H9 (cell line): ENCODE data around the gene PPP2R3A. TPM values are rescaled to one million over a fixed set of nuclear protein-coding genes. Genes with fewer than 3 reads are reported as not detected.

Experiments
- DNase-seq: peaks from one replicate; pipeline ENCODE4 v3.0.0-alpha.2; 2017
- H2AFZ ChIP-seq: one replicate; pipeline ENCODE4 v1.6.1; 2013; ENCODE audit warnings: mild to moderate bottlenecking, low read length, control low read depth, moderate library complexity
- H2AK5ac ChIP-seq: 2 replicates; pipeline ENCODE4 v1.6.1; 2013; ENCODE audit warnings: low read length, control low read depth, mixed read lengths; ENCODE audit not compliant: insufficient read length
- H2BK120ac ChIP-seq: one replicate; pipeline ENCODE4 v1.6.1; 2013; ENCODE audit warnings: low read depth, mild to moderate bottlenecking, low read length, control low read depth, inconsistent platforms; ENCODE audit not compliant: poor library complexity, severe bottlenecking
- H2BK12ac ChIP-seq: 2 replicates; pipeline ENCODE4 v1.6.1; 2013; ENCODE audit warnings: low read length, control low read depth, mixed read lengths, low read depth; ENCODE audit not compliant: insufficient read length
- H2BK15ac ChIP-seq: 2 replicates; pipeline ENCODE4 v1.6.1; 2013; ENCODE audit warnings: low read depth, low read length, control low read depth
- H2BK20ac ChIP-seq: one replicate; pipeline ENCODE4 v1.6.1; 2013; ENCODE audit warnings: low read depth, mild to moderate bottlenecking, low read length, control low read depth, inconsistent platforms; ENCODE audit not compliant: poor library complexity, severe bottlenecking
- H2BK5ac ChIP-seq: 2 replicates; pipeline ENCODE4 v1.6.1; 2013; ENCODE audit warnings: low read length, control low read depth, mixed read lengths; ENCODE audit not compliant: insufficient read length
- H3K14ac ChIP-seq: 2 replicates; pipeline ENCODE4 v1.6.1; 2013; ENCODE audit warnings: low read length, control low read depth; ENCODE audit not compliant: insufficient read depth
- H3K18ac ChIP-seq: 2 replicates; pipeline ENCODE4 v1.6.1; 2013; ENCODE audit warnings: low read depth, mild to moderate bottlenecking, mixed read lengths, low read length, control low read depth; ENCODE audit not compliant: insufficient read length
- H3K23ac ChIP-seq: 2 replicates; pipeline ENCODE4 v1.6.1; 2013; ENCODE audit warnings: low read length, control low read depth, mixed read lengths, low read depth; ENCODE audit not compliant: insufficient read length
- H3K23me2 ChIP-seq: 2 replicates; pipeline ENCODE4 v1.6.1; 2013; ENCODE audit warnings: low read depth, mild to moderate bottlenecking, mixed read lengths, low read length, control low read depth; ENCODE audit not compliant: insufficient read length, poor library complexity, severe bottlenecking
- H3K27ac ChIP-seq: 2 replicates; pipeline ENCODE4 v1.5.1; 2013; ENCODE audit warnings: low read length, control low read depth, mixed read lengths, low read depth; ENCODE audit not compliant: insufficient read length
- H3K27me3 ChIP-seq: 2 replicates; pipeline ENCODE4 v1.6.1; 2013; ENCODE audit warnings: low read length, control low read depth, inconsistent platforms; ENCODE audit not compliant: insufficient read depth
- H3K4ac ChIP-seq: 2 replicates; pipeline ENCODE4 v1.6.1; 2013; ENCODE audit warnings: low read depth, mild to moderate bottlenecking, control low read depth, inconsistent platforms, low read length, moderate library complexity
- H3K4me1 ChIP-seq: 2 replicates; pipeline ENCODE4 v1.6.1; 2013; ENCODE audit warnings: low read length, control low read depth, inconsistent platforms; ENCODE audit not compliant: insufficient read depth
- H3K4me2 ChIP-seq: 2 replicates; pipeline ENCODE4 v1.6.1; 2013; ENCODE audit warnings: low read length, control low read depth, mixed read lengths; ENCODE audit not compliant: insufficient read length, insufficient read depth
- H3K56ac ChIP-seq: 2 replicates; pipeline ENCODE4 v1.6.1; 2013; ENCODE audit warnings: low read depth, mild to moderate bottlenecking, mixed read lengths, low read length, control low read depth; ENCODE audit not compliant: insufficient read length
- H3K79me1 ChIP-seq: 2 replicates; pipeline ENCODE4 v1.6.1; 2013; ENCODE audit warnings: low read depth, mild to moderate bottlenecking, moderate library complexity, low read length, control low read depth, inconsistent platforms; ENCODE audit not compliant: insufficient read depth, poor library complexity, severe bottlenecking
- H3K79me2 ChIP-seq: 2 replicates; pipeline ENCODE4 v1.6.1; 2013; ENCODE audit warnings: low read length, control low read depth, inconsistent platforms; ENCODE audit not compliant: insufficient read depth
- H3K9ac ChIP-seq: 2 replicates; pipeline ENCODE4 v1.6.1; 2013; ENCODE audit warnings: low read length, control low read depth, mixed read lengths; ENCODE audit not compliant: insufficient read length; ENCODE audit errors: extremely low read depth
- H3K9me3 ChIP-seq: one replicate; pipeline ENCODE4 v1.6.1; 2013; ENCODE audit warnings: low read depth, low read length, inconsistent platforms; ENCODE audit not compliant: control insufficient read depth
- H3T11ph ChIP-seq: one replicate; pipeline ENCODE4 v1.6.1; 2013; ENCODE audit warnings: mild to moderate bottlenecking, low read length, control low read depth, inconsistent platforms
- H4K20me1 ChIP-seq: one replicate; pipeline ENCODE4 v1.6.1; 2013; ENCODE audit not compliant: control insufficient read depth, insufficient read length, insufficient read depth
- H4K5ac ChIP-seq: 2 replicates; pipeline ENCODE4 v1.6.1; 2013; ENCODE audit warnings: low read depth, mild to moderate bottlenecking, mixed read lengths, low read length, control low read depth; ENCODE audit not compliant: insufficient read length
- H4K8ac ChIP-seq: replicated peaks from 2 replicates; pipeline ENCODE4 v1.6.1; 2013; ENCODE audit warnings: low read length, control low read depth, mixed read lengths, low read depth; ENCODE audit not compliant: insufficient read length
- H4K91ac ChIP-seq: 2 replicates; pipeline ENCODE4 v1.6.1; 2013; ENCODE audit warnings: low read depth, mild to moderate bottlenecking, moderate library complexity, mixed read lengths, low read length, control low read depth; ENCODE audit not compliant: insufficient read length
- H3K27ac Mint-ChIP-seq, 3 experiments: 2 replicates in 2 of 3; 3 replicates in 1 of 3; pipeline ENCODE4 v1.8.0; 2020 to 2021; ENCODE audit warnings: mixed read lengths in 3 of 3, mild to moderate bottlenecking in 1 of 3, moderate library complexity in 1 of 3
- H3K27me3 Mint-ChIP-seq: 2 replicates; pipeline ENCODE4 v1.8.0; 2021; ENCODE audit warnings: low read depth, mild to moderate bottlenecking, moderate library complexity, mixed read lengths
- H3K36me3 Mint-ChIP-seq, 3 experiments: 2 replicates in 2 of 3; 3 replicates in 1 of 3; pipeline ENCODE4 v1.8.0; 2020 to 2021; ENCODE audit warnings: low read depth in 3 of 3, mixed read lengths in 3 of 3; ENCODE audit not compliant: insufficient read depth in 1 of 3
- H3K4me1 Mint-ChIP-seq, 2 experiments: 2 replicates each; pipeline ENCODE4 v1.8.0; 2020; ENCODE audit warnings: mixed read lengths in 2 of 2
- H3K4me3 Mint-ChIP-seq, 2 experiments: 2 replicates in 1 of 2; 3 replicates in 1 of 2; pipeline ENCODE4 v1.8.0; 2020 to 2021; ENCODE audit warnings: mild to moderate bottlenecking in 2 of 2, mixed read lengths in 2 of 2, moderate library complexity in 1 of 2
- H3K9me3 Mint-ChIP-seq, 2 experiments: 2 replicates in 1 of 2; 3 replicates in 1 of 2; pipeline ENCODE4 v1.8.0; 2020; ENCODE audit warnings: mild to moderate bottlenecking in 2 of 2, mixed read lengths in 2 of 2, moderate library complexity in 1 of 2
- CTCF ChIP-seq: fragments of 200-600 bp; sonication (generic); conservative IDR thresholded peaks from 3 replicates; pipeline ENCODE4 v1.8.0; 2021; ENCODE audit warnings: antibody characterized with exemption, mild to moderate bottlenecking
- WGBS: extraction: QIAGEN DNeasy Blood & Tissue Kit; methylation state at CpG from one replicate; pipeline ENCODE4 v1.1.7; 2013; ENCODE audit warnings: missing lambda C conversion rate, low lambda C conversion rate, mixed read lengths; ENCODE audit not compliant: insufficient read length; ENCODE audit errors: extremely low coverage; 5-methylcytosine and 5-hydroxymethylcytosine counted together
- total RNA-seq: library from RNA; stranded (reverse); gene quantifications from 2 replicates; pipeline ENCODE4 v1.2.1, GENCODE V29; 2021

The PPP2R3A gene
- total RNA-seq, 1 experiment from 2014 or later, result 12.4 TPM

- Mint-ChIP-seq H3K4me1 (peaks cover under 1 to 1% of the 10 kb centered on the region in 2 experiments; a peak in 3 of 4 replicates), H3K27me3 (no peaks in the 10 kb centered on the region), H3K9me3 (no peaks in the 10 kb centered on the region), H3K4me3 (no peak overlapping the region), H3K36me3 (peaks cover 0 to 18% (median 5%) of the 10 kb centered on the region in 3 experiments; a peak in 5 of 7 replicates), H3K27ac (no peak overlapping the region)
- Histone ChIP-seq H3K23ac (no peak overlapping the region), H3K27me3 (no peaks in the 10 kb centered on the region), H3K18ac (no peak overlapping the region), H2BK20ac (no peak overlapping the region), H3K79me1 (no peaks in the 10 kb centered on the region), H3K56ac (no peak overlapping the region), H2BK15ac (no peak overlapping the region), H3K14ac (no peak overlapping the region), H3T11ph (no peak overlapping the region), H2BK12ac (no peak overlapping the region), H3K23me2 (no peaks in the 10 kb centered on the region), H2AFZ (no peak overlapping the region), H3K9ac (no peak overlapping the region), H2BK5ac (no peak overlapping the region), H4K8ac (no peak overlapping the region), H4K91ac (no peak overlapping the region), H2AK5ac (no peak overlapping the region), H3K4me2 (no peak overlapping the region), H4K20me1 (no peaks in the 10 kb centered on the region), H3K27ac (no peak overlapping the region), H2BK120ac (no peak overlapping the region), H3K4me1 (no peaks in the 10 kb centered on the region), H3K79me2 (no peaks in the 10 kb centered on the region), H3K9me3 (no peaks in the 10 kb centered on the region), H4K5ac (no peak overlapping the region), H3K4ac (no peak overlapping the region)
- TF ChIP-seq CTCF, result no peak
- no peak for DNase-seq
- WGBS, result no CpG with 5 or more reads among the region's 3 CpGs
Observed at GRCh38 chr3:136070334-136070733, 104.8 kb downstream of the PPP2R3A start.
